CD14-positive monocyte (primary cell): ENCODE data around the gene FAM161A. TPM values are rescaled to one million over a fixed set of nuclear protein-coding genes. Genes with fewer than 3 reads are reported as not detected.
A peak's percentile ranks its signal among the peaks of the same experiment; 100 is the strongest.

Experiments used
- DNase-seq, 3 donors: peaks; one replicate each; pipeline ENCODE4 v3.0.0-alpha.2; 2011 to 2022
- H2AFZ ChIP-seq: 2 replicates; pipeline ENCODE4 v1.6.0; 2012; ENCODE audit warnings: mild to moderate bottlenecking, low read depth, low read length, inconsistent platforms; ENCODE audit not compliant: insufficient read depth, poor library complexity, severe bottlenecking
- H3K27ac ChIP-seq, 2 donors: 1 replicate in 1 of 2; 2 replicates in 1 of 2; pipeline ENCODE4 v1.5.1; 2012 to 2013; ENCODE audit warnings: low read length in 2 of 2, control low read depth in 1 of 2, inconsistent platforms in 1 of 2, low read depth in 1 of 2, mild to moderate bottlenecking in 1 of 2
- H3K27me3 ChIP-seq, 2 donors: one replicate each; pipeline versions ENCODE4 v1.6.0 to v1.6.1; 2011 to 2013; ENCODE audit warnings: low read length in 2 of 2; ENCODE audit not compliant: control insufficient read depth in 2 of 2, insufficient read depth in 2 of 2
- H3K36me3 ChIP-seq, 2 donors: replicated peaks in 1 of 2; 1 replicate in 1 of 2; 2 replicates in 1 of 2; pipeline versions ENCODE4 v1.5.1 to v1.6.1; 2012 to 2013; ENCODE audit warnings: low read length in 2 of 2, control low read depth in 1 of 2, inconsistent platforms in 1 of 2, mild to moderate bottlenecking in 1 of 2; ENCODE audit not compliant: insufficient read depth in 2 of 2, control insufficient read depth in 1 of 2
- H3K4me1 ChIP-seq, 2 donors: 1 replicate in 1 of 2; 2 replicates in 1 of 2; pipeline versions ENCODE4 v1.5.1 to v1.6.1; 2012 to 2013; ENCODE audit warnings: low read length in 2 of 2, control low read depth in 1 of 2, inconsistent platforms in 1 of 2, mild to moderate bottlenecking in 1 of 2, moderate library complexity in 1 of 2; ENCODE audit not compliant: insufficient read depth in 2 of 2, control insufficient read depth in 1 of 2
- H3K4me2 ChIP-seq: replicated peaks from 2 replicates; pipeline ENCODE3; 2012; ENCODE audit warnings: low read length, moderate library complexity, mild to moderate bottlenecking; ENCODE audit not compliant: poor library complexity, severe bottlenecking; ENCODE audit errors: extremely low read depth
- H3K4me3 ChIP-seq, 3 experiments: fragments of 200-600 bp in 1 of 3; sonication (generic) in 1 of 3; replicated peaks in 1 of 3; 1 replicate in 2 of 3; 2 replicates in 1 of 3; pipeline ENCODE4 v1.5.1; 2011 to 2013; ENCODE audit warnings: low read length in 3 of 3, mild to moderate bottlenecking in 3 of 3, control low read depth in 2 of 3, low read depth in 2 of 3, inconsistent platforms in 1 of 3, moderate library complexity in 1 of 3
- H3K79me2 ChIP-seq: 2 replicates; pipeline ENCODE4 v1.6.0; 2012; ENCODE audit warnings: mild to moderate bottlenecking, control low read depth, inconsistent platforms, low read length, moderate library complexity; ENCODE audit not compliant: insufficient read depth
- H3K9ac ChIP-seq: 2 replicates; pipeline ENCODE4 v1.6.0; 2017; ENCODE audit warnings: low read length, mild to moderate bottlenecking; ENCODE audit not compliant: insufficient read depth, poor library complexity, severe bottlenecking
- H3K9me3 ChIP-seq, 2 donors: replicated peaks in 1 of 2; 1 replicate in 1 of 2; 2 replicates in 1 of 2; pipeline versions ENCODE4 v1.5.1 to v1.6.1; 2012 to 2013; ENCODE audit warnings: low read length in 2 of 2, control low read depth in 1 of 2; ENCODE audit not compliant: control insufficient read depth in 1 of 2, insufficient read depth in 1 of 2
- H4K20me1 ChIP-seq: 2 replicates; pipeline ENCODE4 v1.6.0; 2012; ENCODE audit warnings: mild to moderate bottlenecking, low read length, control low read depth, moderate library complexity; ENCODE audit not compliant: insufficient read depth
- H3K27ac Mint-ChIP-seq, 7 donors: one replicate each; pipeline ENCODE4 v1.8.0; 2020; ENCODE audit warnings: mild to moderate bottlenecking in 7 of 7, mixed read lengths in 7 of 7, moderate library complexity in 6 of 7, inconsistent platforms in 2 of 7
- H3K27me3 Mint-ChIP-seq, 3 donors: one replicate each; pipeline ENCODE4 v1.8.0; 2021 to 2022; ENCODE audit warnings: low read depth in 3 of 3, mild to moderate bottlenecking in 3 of 3, mixed read lengths in 3 of 3, moderate library complexity in 3 of 3, inconsistent platforms in 1 of 3
- H3K36me3 Mint-ChIP-seq, 2 donors: one replicate each; pipeline ENCODE4 v1.8.0; 2020; ENCODE audit warnings: mixed read lengths in 2 of 2, inconsistent platforms in 1 of 2, mild to moderate bottlenecking in 1 of 2
- H3K4me1 Mint-ChIP-seq: one replicate; pipeline ENCODE4 v1.8.0; 2020; ENCODE audit warnings: mild to moderate bottlenecking, mixed read lengths
- H3K4me3 Mint-ChIP-seq, 2 donors: one replicate each; pipeline ENCODE4 v1.8.0; 2020; ENCODE audit warnings: mild to moderate bottlenecking in 2 of 2, mixed read lengths in 2 of 2, moderate library complexity in 1 of 2
- H3K9me3 Mint-ChIP-seq, 7 donors: one replicate each; pipeline ENCODE4 v1.8.0; 2020 to 2022; ENCODE audit warnings: mixed read lengths in 7 of 7, mild to moderate bottlenecking in 6 of 7, moderate library complexity in 6 of 7, inconsistent platforms in 2 of 7
- CTCF ChIP-seq: fragments of 200-600 bp; IDR thresholded peaks from one replicate; pipeline ENCODE4 v1.8.0; 2022; ENCODE audit warnings: antibody characterized with exemption, mild to moderate bottlenecking
- WGBS: methylation state at CpG from one replicate; pipeline ENCODE4 v1.1.5; 2013; ENCODE audit warnings: missing lambda C conversion rate; ENCODE audit not compliant: insufficient coverage; 5-methylcytosine and 5-hydroxymethylcytosine counted together
- intact Hi-C, 2 donors: fragments of 100-400 bp; cut with micrococcal nuclease; formaldehyde crosslinking; loops; one replicate each; pipeline versions ENCODE4 v1.15.0 to v1.15.1; 2023
- polyA plus RNA-seq, 3 donors: library from polyadenylated mRNA; depleted of rRNA in 1 of 3; unstranded in 2 of 3; stranded (reverse) in 1 of 3; fragments of 300-500 nt in 2 of 3; fragments of >200 nt in 1 of 3; fragmentation: Illumina TruSeq in 2 of 3; gene quantifications; 1 replicate in 2 of 3; 2 replicates in 1 of 3; pipeline ENCODE4 v1.2.3, GENCODE V29; 2012 to 2021

The FAM161A gene
- polyA plus RNA-seq, 3 donors: 0.11 to 0.25 TPM; not detected in 1

DNA sequence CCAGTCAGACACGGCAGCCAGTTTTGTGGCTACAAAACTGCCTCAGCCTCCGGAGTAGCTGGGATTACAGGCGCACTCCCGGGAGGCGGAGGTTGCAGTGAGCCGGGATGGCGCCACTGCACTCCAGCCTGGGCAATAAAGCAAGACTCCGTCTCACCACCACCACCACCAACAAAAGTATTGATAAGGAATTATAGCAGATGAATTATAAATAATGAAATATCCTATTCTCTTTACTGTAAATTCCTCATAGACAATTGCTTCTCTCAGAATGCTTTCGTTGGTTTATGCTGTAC is 1.4 kb upstream of the FAM161A start:
- no peak overlapping the region for H3K27ac Mint-ChIP-seq
- no peak overlapping the region for H3K27ac ChIP-seq
- 24% methylated on average over 2 of the region's 9 CpGs for WGBS

DNA sequence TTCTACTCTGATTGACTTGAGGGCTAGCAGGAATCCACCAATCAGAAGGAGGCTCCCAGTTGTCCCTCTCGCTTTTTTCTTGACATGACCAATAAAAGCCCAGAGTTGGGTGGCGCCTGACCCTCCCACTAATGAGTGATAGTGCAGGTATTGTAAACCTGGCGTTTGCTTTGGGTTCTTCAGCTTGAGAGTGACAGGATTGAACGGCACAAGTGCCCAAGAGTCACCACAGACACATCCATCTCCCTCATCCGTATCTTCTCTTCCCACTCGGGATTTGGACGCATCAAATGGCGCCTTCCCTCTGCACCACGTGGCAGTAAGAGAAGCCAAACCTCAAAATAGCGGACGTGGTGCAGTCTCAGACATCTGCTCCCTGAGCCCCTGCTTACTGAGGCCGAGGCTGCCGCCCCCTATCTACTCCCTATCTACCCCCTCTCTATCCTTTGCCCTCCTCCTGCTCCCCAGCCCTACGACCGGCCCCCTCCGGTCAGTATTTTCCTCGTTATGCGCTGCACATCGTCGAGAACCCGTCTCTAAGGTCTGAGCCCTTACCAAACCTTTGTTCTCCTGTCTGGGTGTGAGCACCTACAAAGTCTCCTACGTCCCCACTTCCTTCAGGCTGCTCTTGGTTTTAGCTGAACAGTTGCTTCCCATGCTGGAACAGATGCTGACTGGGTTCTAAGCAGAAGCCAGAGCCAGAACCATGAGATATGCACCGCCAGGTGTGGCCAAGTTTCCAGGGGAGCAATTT is 881 bp upstream of the FAM161A start:
- Histone ChIP-seq H3K27me3 (no peaks in the 10 kb centered on the region), H3K36me3 (no peaks in the 10 kb centered on the region), H3K27ac (peak overlapping the region in 1 of 2 donors; percentile 21), H3K79me2 (no peaks in the 10 kb centered on the region), H4K20me1 (no peaks in the 10 kb centered on the region), H3K4me3 (peak overlapping the region; percentile 80 to 97 (median 93)), H3K9ac (peak overlapping the region; percentile 53), H3K4me1 (peaks cover 19 to 20% of the 10 kb centered on the region in 2 donors), H3K9me3 (no peaks in the 10 kb centered on the region), H2AFZ (peak overlapping the region; percentile 100), H3K4me2 (peak overlapping the region; percentile 79)
- no peaks in the 10 kb centered on the region for H3K27me3 Mint-ChIP-seq
- H3K4me3 Mint-ChIP-seq: peak overlapping the region; percentile 98
- H3K9me3 Mint-ChIP-seq: no peaks in the 10 kb centered on the region
- H3K27ac Mint-ChIP-seq: peak overlapping the region; percentile 76 to 89 (median 83)
- 3% methylated on average over 16 of the region's 23 CpGs for WGBS
- peaks cover 22% of the 10 kb centered on the region for H3K4me1 Mint-ChIP-seq
- no peak for TF ChIP-seq CTCF
- intact Hi-C loops: loop anchor here (2.0 to 10.0 kb wide), 3 partner anchors 34 to 320 kb away; partner anchors contain the start of genes CCT4 (in 1 of the 2) and XPO1 (in 1 of the 2)
- peaks cover 0 to 2% of the 10 kb centered on the region in 2 donors for H3K36me3 Mint-ChIP-seq
- DNase-seq: peak; percentile 83 to 89 (median 89)

More for the DNA sequence above, 1.4 kb upstream of the FAM161A start:
- DNase-seq: no peak
- Mint-ChIP-seq H3K27me3 (no peaks in the 10 kb centered on the region), H3K4me1 (peaks cover 22% of the 10 kb centered on the region), H3K36me3 (peaks cover 0 to 2% of the 10 kb centered on the region in 2 donors), H3K4me3 (peak overlapping the region; percentile 98), H3K9me3 (no peaks in the 10 kb centered on the region)
- TF ChIP-seq CTCF: no peak
- H3K4me1 ChIP-seq: peaks cover 19 to 20% of the 10 kb centered on the region in 2 donors
- peak overlapping the region; percentile 53 for H3K9ac ChIP-seq
- no peaks in the 10 kb centered on the region for H3K9me3 ChIP-seq
- no peaks in the 10 kb centered on the region for H3K27me3 ChIP-seq
- no peaks in the 10 kb centered on the region for H4K20me1 ChIP-seq
- H3K79me2 ChIP-seq: no peaks in the 10 kb centered on the region
- no peaks in the 10 kb centered on the region for H3K36me3 ChIP-seq
- intact Hi-C loops: loop anchor here (2.0 to 10.0 kb wide), 3 partner anchors 34 to 320 kb away; partner anchors contain the start of genes CCT4 (in 1 of the 2) and XPO1 (in 1 of the 2)
- H2AFZ ChIP-seq: peak overlapping the region; percentile 100
- peak overlapping the region in 1 of 3 experiments; percentile 80 for H3K4me3 ChIP-seq
- peak overlapping the region; percentile 79 for H3K4me2 ChIP-seq
